Measurements from ENCODE around the gene SOX9.
"Not testable (repeated sequence)": the region's sequence is repeated elsewhere in the genome, so short reads cannot be mapped to it uniquely, and the experiment has no call there.

Gene SOX9

DNA sequence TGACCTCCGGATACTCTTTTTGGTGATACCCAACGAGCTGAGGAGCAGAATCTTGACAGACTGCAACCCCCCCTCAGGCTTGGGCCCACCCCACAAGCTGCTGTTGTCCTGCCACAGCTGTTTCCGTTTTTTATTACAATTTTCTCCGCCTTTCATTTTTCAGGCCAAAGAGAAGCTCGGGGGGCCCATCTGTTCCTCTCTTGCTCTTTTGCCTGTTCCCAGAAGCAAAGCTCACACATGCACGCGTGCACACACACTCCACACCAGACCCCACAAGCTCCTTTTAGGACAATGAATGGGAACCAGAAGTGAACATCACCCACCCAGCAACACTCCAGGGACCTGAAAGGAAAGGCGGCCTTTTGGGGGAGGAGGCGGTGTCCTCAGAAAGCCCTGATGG, 16.3 kb downstream of the SOX9 start:
- DNase-seq (ENCODE audit: low read depth in 2 of 2): no peak
- H3K4me3 ChIP-seq (replicated peaks in 1 of 2; ENCODE audit: low read depth in 2 of 2, low read length in 2 of 2): no peak overlapping the region
- TF ChIP-seq CTCF (IDR thresholded peaks at IDR 0.05; ENCODE audit: low read depth, low read length): no peak

- DNase-seq (ENCODE audit: low read depth in 2 of 2): peak in 1 of 2 donors; percentile 54
- no peak for TF ChIP-seq CTCF (IDR thresholded peaks at IDR 0.05; ENCODE audit: low read depth, low read length)
- H3K4me3 ChIP-seq (replicated peaks in 1 of 2; ENCODE audit: low read depth in 2 of 2, low read length in 2 of 2): no peak overlapping the region
Observed at GRCh38 chr17:72139212-72139611, 18.4 kb downstream of the SOX9 start.

- no peak for TF ChIP-seq CTCF (IDR thresholded peaks at IDR 0.05; ENCODE audit: low read depth, low read length)
- no peak for DNase-seq (ENCODE audit: low read depth in 2 of 2)
- H3K4me3 ChIP-seq (replicated peaks in 1 of 2; ENCODE audit: low read depth in 2 of 2, low read length in 2 of 2): no peak overlapping the region
Observed at GRCh38 chr17:72141336-72141735, 20.5 kb downstream of the SOX9 start.

DNA sequence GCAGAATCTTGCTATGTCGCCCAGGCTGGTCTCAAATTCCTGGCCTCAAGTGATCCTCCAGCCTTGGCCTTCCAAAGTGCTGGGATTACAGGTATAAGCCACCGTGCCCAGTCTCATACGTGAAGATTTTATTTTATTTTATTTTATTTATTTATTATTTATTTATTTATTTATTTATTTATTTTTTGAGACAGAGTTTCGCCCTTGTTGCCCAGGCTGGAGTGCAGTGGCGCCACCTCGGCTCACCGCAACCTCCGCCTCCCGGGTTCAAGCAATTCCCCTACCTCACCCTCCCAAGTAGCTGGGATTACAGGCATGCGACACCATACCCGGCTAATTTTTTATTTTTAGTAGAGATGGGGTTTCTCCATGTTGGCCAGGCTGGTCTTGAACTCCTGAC, 21.3 kb downstream of the SOX9 start:
- DNase-seq (ENCODE audit: low read depth in 2 of 2); H3K4me3 ChIP-seq (replicated peaks in 1 of 2; ENCODE audit: low read depth in 2 of 2, low read length in 2 of 2): not testable (repeated sequence)

DNA sequence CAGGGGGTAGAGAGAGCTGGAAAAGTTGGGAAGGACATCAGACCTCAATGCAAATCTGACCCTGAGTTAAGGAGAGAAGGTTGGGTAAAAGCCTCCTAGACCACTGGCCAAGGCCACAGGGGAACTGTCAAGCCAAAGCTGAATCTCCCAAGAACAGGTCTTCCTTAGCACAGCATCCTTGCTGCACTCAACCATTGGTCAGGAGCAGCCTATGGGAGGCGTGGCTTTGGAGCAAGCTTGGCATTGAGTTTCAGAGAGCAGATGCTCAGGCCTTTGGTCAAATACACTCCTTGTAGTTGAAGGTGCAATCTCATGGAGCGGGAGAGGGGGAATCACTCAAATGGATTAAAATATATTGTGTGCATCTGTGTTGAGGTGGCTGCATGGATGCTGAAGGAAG, 21.8 kb downstream of the SOX9 start:
- DNase-seq (ENCODE audit: low read depth in 2 of 2): no peak
- no peak overlapping the region for H3K4me3 ChIP-seq (replicated peaks in 1 of 2; ENCODE audit: low read depth in 2 of 2, low read length in 2 of 2)
- TF ChIP-seq CTCF (IDR thresholded peaks at IDR 0.05; ENCODE audit: low read depth, low read length): no peak

DNA sequence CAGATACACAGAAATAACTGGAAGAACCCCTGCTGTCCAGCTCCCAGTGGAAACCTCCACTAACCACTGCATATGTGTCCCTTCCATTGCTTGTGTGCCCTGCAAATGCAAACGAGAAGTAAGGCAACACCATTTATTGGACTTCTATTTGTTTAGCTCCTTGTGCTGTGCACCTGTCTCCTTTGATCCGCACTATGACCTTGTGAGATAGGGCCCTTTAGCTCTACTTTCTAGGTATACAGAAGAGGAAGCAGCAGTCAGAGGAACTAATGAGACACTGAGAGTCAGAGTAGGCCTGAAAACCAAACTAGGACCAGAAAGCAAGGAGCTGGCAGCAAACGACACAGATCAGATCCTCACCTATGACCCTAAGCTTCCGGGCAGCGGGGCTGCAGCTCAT, 22.4 kb downstream of the SOX9 start:
- TF ChIP-seq CTCF (IDR thresholded peaks at IDR 0.05; ENCODE audit: low read depth, low read length): no peak
- DNase-seq (ENCODE audit: low read depth in 2 of 2): no peak
- H3K4me3 ChIP-seq (replicated peaks in 1 of 2; ENCODE audit: low read depth in 2 of 2, low read length in 2 of 2): no peak overlapping the region

DNA sequence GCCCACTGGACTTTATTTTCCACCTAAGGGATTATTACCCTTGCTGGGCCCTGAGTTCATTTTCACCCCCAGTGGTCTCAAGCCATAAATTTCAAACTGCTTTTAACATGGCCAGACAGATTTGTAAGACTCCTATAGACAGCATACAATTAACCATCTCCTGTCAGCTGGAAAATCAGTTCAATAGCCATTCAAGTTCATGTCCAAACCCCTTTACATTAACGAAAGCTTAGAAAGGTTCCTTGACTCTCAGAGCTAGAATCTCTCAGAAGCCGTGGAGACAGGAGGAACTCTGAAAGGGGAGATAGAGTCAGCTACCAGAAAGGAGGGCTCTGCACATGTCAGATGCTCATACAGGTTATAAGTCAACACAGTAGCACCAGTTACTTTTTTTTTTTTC, 23.3 kb downstream of the SOX9 start:
- no peak for DNase-seq (ENCODE audit: low read depth in 2 of 2)
- H3K4me3 ChIP-seq (replicated peaks in 1 of 2; ENCODE audit: low read depth in 2 of 2, low read length in 2 of 2): no peak overlapping the region
- TF ChIP-seq CTCF (IDR thresholded peaks at IDR 0.05; ENCODE audit: low read depth, low read length): no peak

Measured in cardiac fibroblast (primary cell).